Raji (cell line): ENCODE results near the gene ENO4.

Experiments used
- POLR2A ChIP-seq: IDR thresholded peaks from 2 replicates; pipeline ENCODE4 v1.6.1; 2011; ENCODE audit warnings: low read depth, low read length, control low read depth; ENCODE audit not compliant: insufficient read depth

Gene ENO4

DNA sequence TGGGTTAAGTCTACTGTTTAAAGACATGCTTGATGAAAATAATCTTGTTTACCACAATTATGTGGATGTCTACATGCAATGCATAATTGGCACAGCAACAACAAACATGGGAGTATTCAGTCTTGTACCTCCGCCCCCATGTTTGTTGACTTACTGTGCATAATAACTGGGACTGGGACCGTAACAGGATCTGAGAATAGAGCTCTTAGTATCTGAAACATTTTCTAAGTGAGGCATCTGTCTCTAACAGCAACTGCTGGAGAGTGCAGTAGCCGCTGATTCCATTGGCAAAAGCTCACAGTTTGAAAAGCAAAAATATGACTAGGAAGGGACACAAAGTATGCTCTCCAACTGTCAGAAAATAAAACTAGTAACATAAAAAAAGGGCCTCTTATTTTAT, 61.6 kb downstream of the ENO4 start:
- TF ChIP-seq POLR2A, result no peak

DNA sequence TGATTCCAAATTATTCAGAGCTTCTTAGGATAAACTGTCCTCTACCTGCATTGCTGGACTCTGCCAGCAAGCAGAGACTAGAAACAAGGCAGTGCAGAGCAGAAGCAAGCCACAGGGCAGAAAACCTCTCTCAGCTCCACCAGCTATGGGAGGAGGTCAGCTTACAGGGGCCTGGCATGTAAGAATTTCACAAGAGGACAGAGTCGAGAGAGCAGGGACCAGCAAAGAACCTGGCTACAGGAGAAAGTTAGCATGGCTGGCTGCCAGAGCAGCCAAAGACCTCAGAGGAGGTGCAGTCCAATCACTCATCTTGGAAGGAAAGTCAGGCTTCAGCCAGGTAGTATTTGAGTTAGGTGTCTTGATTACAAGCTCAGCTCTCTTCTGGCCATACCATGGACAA, 62.9 kb downstream of the ENO4 start:
- TF ChIP-seq POLR2A, result no peak

DNA sequence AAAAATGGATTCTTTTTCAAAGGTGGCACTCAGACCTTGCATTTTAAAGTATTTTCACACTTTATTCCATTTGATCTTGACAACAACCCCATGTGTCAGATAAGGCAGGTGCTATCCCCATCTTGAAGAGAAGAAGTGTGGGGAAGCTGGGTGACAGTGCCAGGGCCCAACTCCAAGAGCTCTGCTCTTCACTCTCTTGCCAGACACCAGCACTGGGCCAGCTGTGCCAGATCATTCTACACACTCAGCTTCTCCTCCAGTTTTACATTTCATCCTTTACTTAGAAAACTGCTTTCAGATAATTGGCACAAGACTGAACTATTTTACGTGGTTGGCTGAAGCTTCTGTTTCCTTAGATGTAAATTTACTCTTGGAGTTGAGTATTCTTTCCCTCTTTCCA, 64.4 kb downstream of the ENO4 start:
- no peak for TF ChIP-seq POLR2A

- no peak for TF ChIP-seq POLR2A
Measured at GRCh38 chr10:116915340-116915739, 66.0 kb downstream of the ENO4 start.

GRCh38 chr10:116917481-116917880, 68.2 kb downstream of the ENO4 start:
- TF ChIP-seq POLR2A, result no peak

DNA sequence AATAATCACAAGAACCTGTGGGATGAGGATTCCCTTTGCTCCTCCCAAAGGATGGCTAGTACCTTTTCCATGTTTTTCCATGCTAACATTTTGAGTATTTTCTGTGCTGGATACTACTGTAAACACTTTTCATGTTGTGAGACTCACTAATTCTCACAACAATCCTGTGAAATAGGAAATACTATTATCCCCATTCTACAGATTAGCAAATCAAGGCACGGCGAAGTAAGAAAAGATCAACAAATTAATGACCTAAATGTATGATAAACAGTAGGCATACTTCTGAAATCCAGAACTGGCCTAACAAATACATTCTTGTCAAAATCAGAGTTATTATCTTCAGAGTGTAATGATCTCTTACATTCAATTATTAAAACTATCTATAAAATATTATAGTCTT, 69.3 kb downstream of the ENO4 start:
- TF ChIP-seq POLR2A, result no peak

DNA sequence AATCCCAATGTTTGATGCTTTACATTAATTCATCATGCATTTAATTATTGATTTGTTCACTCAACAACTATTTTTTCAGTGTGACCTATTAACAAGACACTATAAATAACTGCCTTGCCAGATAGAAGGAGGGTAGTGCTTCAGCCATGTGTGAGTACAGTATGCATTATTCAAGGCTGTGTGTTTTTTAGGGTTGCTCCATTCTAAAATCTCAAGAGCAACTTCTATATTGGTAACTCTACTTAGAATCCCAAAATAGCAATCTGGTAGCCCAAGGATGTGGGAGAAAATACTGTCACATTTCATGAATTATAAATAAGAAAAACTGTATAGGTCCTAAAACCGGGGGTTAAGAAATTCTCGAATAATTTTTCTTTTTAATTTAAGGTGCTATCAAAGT, 69.9 kb downstream of the ENO4 start:
- TF ChIP-seq POLR2A, result no peak

- TF ChIP-seq POLR2A, result no peak
Measured at GRCh38 chr10:116919706-116920105, 70.4 kb downstream of the ENO4 start.

GRCh38 chr10:116925056-116925455, 75.8 kb downstream of the ENO4 start:
- no peak for TF ChIP-seq POLR2A

DNA sequence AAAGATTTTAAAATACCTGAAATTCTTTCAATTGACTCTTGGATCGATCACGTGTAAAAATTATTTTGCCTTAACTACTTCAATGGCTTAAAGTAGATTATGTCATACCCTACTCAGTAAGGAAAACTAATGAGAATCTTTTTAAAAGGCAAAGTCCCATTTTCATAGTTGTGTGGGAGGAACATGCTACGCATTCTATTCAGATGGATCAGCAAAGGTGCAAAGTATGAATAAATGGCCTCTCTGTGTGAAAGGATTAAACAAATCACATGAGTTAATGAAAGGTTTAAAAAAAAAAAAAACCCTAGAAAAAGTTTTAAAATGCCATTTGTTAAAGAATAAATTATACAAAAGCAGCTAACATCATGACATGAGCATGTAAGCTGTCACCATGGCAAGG, 77.1 kb downstream of the ENO4 start:
- TF ChIP-seq POLR2A, result no peak

DNA sequence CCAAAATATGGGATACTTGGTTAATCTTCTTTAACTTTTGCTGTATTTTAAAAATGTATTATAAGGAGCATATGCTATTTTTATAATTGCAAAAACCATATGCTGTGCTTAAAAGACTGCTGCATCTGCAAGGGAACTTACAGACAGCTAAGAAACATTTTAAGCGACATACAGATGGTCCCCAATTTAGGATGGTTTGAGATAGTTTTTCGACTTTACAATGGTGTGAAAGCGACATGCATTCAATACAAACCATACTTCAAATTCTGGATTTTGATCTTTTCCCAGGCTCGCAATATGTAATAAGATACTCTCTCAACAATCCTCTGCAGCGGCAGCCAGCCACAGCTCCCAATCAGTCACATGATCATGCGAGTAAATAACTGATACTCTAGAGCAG, 82.5 kb downstream of the ENO4 start:
- TF ChIP-seq POLR2A, result no peak
